NCI-H187 treated with DMSO at 0.1 percent for 48 hours (cell line): ENCODE data around the gene ACKR3.

Source experiments
- DNase-seq: peaks from one replicate; lab custom pipeline; 2025; lab: John Stamatoyannopoulos, UW

The ACKR3 gene

GRCh38 chr2:236587861-236588815 is 18.5 kb downstream of the ACKR3 start:
- DNase-seq: no peak

DNA sequence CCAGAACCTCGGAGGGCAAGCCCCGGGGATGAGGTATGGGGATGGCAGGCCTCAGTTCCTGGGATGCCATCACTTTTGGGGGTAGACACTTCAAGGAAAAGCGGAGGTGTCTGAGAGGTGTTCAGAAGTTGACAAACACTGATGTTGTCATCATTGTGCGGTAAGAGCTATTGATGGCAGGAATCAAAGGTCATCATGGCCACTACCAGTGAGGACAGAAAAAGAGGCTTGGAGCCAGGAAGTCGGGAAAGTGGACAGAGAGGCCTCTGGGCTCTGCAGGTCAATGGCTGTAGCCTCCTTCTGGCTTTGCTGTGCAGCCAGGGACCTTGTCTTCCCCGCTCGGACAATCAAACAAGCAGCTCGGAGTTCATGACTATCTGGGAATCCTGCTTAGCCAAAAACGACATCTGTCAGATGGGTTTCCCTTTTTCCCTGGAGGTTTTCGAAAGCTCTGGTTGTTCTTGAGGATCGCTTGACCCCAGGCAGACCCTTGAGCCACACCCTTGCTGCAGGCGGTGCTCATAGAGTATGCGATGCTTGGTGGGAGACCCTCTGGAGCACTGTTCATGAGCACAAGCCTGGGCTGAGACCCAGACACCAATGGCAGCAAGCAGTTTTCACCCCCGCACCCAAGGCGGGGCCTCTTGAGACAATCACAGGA is 19.4 kb downstream of the ACKR3 start:
- no peak for DNase-seq

GRCh38 chr2:236590846-236591245 is 21.2 kb downstream of the ACKR3 start:
- DNase-seq: no peak

DNA sequence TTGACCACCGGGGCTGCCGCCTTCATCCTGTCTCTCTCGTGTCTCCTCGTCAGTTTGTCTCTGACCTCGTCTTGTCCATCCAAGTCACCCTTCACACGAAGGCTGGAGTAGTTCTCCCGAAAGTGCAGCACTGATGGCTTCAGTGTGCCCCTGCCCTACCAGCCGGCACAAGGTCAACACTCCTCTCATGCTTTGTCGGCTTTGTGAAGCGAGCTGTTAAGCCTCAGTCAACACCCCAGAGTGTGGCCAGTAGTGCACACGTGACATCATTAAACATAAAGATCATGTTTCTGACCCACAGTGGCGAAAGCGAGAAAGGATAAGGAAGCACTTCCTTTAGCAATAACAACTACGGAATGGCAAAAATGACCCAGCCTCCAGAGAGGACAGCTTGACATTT is 23.2 kb downstream of the ACKR3 start:
- no peak for DNase-seq

DNA sequence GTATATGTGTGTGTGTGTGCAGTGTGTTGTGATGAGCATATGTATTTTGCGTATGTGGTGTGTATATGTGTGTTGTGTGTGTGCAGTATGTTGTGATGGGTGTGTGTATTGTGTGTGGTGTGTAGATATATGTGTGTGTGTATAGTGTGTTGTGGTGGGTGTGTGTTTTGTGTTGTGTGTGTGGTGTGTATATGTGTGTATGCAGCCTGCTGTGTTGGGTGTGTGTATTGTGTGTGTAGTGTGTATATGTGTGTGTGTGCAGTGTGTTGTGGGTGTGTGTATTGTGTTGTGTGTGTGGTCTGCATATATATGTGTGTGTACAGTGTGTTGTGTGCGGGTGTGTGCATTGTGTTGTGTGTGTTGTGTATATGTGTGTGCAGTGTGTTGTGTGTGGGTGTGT is 23.9 kb downstream of the ACKR3 start:
- no peak for DNase-seq

- no peak for DNase-seq
Measured at GRCh38 chr2:236593956-236594355, 24.3 kb downstream of the ACKR3 start.

- DNase-seq: no peak
Measured at GRCh38 chr2:236597629-236598028, 28.0 kb downstream of the ACKR3 start.

DNA sequence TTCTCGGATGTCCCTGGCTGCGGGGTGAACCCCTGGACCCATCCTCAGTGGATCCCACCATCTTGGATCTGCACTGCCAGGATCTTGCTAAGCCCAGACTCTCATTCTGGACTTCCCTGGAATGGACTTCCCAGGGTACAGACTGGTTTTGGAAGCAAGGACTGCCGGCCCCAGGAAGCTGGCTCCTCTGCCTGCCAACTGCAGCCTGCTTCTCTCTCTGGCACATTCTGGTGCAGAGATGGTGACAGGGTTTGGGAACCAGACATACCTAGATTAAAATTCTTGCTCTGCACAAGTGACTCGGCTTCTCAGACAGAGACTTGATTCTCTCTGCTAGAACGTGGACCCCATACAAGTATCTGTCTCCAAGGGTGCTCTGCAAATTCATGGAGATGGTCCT is 29.4 kb downstream of the ACKR3 start:
- DNase-seq: no peak

- DNase-seq: no peak
Measured at GRCh38 chr2:236600158-236600557, 30.5 kb downstream of the ACKR3 start.

- DNase-seq: peak; percentile 70
Measured at GRCh38 chr2:236600892-236601291, 31.3 kb downstream of the ACKR3 start.

GRCh38 chr2:236601316-236602202 is 31.9 kb downstream of the ACKR3 start:
- DNase-seq: no peak

DNA sequence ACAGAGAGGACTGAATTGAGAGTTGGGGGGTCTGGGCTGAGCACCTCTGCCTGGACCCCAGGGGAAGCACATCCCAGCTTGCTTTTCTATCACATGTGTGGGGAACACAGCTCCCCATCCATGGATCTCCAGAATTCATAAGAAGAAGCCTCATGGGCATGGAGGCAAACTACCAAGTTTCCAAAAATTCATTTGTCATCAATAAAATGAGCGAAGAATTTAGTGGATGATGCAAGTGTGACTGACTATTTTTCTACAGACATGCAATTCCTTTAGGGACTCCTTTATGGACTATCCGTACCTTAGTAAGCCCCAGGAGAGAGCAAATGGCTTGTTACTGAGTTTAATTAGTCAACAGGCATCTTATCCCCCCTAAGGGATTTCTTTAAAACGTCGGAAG is 33.1 kb downstream of the ACKR3 start:
- no peak for DNase-seq

DNA sequence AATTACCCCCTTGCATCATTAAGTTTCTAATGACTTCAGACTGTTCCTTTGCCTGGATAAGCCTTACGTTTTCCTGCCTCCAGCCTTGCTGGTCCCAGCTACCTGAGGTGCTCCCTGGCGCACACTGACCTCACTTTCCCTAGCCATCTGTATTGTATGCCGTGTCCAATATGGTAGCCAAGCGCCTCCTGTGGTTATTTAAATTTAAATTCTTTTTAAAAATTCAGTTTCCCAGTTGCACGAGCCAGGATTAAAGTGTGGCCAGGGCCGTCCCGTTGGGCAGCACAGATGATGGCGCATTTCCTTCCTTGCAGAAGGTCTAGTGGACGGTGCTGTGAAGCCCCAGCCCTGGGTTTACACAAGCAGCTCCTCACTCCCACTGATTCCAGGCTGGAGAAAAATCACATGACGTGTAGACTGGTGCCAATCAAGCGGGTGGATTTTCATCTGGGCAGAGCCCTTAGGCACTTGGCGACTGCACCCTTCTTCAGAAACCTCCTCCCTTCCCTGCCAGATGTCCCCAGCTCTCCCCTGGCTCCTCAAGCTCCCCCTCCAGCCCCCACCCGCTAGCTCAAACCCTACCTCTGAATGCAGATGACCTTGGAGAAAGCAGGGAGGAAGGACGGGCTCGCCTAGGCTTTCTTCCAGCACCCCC is 33.9 kb downstream of the ACKR3 start:
- no peak for DNase-seq

DNA sequence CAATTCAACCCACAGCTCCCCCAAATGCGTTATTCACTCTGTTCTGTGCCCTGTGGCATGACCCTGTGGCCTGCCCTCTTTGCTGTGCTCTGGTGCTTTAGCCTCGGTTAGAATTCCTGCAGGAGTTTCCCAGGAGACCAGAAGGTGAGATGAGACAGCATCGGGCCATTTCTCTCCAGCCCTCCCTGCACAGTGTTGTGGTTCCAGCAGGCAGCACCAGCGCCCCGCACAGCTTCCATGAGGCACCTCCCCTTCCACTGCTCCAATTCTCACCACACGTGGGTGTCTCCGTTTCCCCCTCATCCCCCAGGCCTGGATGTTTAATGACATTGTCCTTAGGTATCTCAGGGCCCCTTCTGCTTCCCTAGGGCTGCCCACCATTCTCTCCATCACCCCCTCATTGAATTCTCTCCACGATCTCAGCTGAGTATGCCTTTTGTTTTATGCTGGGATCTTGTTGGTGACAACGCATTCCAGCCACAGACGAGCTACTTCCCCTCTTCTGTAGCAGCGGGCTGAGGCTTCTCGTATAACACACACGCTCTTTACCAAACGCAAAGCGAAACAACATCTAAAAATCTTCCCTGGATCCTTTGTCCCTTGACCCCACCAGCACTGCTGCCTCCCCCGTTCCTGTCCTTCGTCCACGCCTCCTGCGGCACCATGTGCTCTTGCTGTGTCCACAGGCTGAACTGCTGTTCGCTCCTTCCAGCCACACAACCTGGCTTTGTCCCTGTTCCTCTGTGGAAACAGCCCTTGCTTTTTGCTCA is 35.1 kb downstream of the ACKR3 start:
- no peak for DNase-seq

- no peak for DNase-seq
Measured at GRCh38 chr2:236605345-236605734, 35.7 kb downstream of the ACKR3 start.

DNA sequence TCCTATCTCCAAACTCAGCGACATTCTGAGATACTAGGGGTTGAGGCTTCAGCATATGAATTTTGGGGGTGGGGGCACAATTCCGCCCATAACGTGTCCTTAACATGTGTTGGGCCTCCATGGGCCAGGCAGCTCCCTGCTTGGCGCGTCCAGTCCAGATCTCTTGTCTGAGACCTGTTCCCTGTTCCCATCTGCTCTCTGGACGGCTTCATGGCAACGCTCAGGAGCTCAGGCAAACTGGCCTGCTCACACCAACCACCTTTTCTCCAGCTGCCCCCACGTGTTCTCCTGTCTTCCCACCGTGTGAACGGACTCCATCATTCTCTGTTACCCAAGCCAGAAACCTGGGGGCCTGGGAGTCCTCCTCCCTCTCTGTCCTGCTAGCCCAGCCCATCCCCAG is 36.4 kb downstream of the ACKR3 start:
- no peak for DNase-seq

GRCh38 chr2:236607471-236608187 is 38.0 kb downstream of the ACKR3 start:
- DNase-seq: no peak

GRCh38 chr2:236608188-236608525 is 38.5 kb downstream of the ACKR3 start:
- no peak for DNase-seq

- no peak for DNase-seq
Measured at GRCh38 chr2:236608710-236609109, 39.1 kb downstream of the ACKR3 start.

- no peak for DNase-seq
Measured at GRCh38 chr2:236610991-236611821, 41.6 kb downstream of the ACKR3 start.
